Sigmoid colon (tissue), 7 donors: ENCODE measurements around the gene ALG6. TPM values are rescaled to one million over a fixed set of nuclear protein-coding genes. Genes with fewer than 3 reads are reported as not detected.

Experiments used
- DNase-seq: peaks from one replicate; pipeline ENCODE4 v3.0.0-alpha.2; 2019
- H3K27ac ChIP-seq, 4 donors: fragments of 200-600 bp; sonication (generic); one replicate each; pipeline ENCODE4 v1.5.1; 2016 to 2019; ENCODE audit warnings: mild to moderate bottlenecking in 1 of 4
- H3K27me3 ChIP-seq, 3 donors: fragments of 200-600 bp; sonication (generic); one replicate each; pipeline ENCODE4 v1.5.1; 2019; ENCODE audit warnings: mild to moderate bottlenecking in 1 of 3
- H3K36me3 ChIP-seq, 4 donors: fragments of 200-600 bp; sonication (generic); one replicate each; pipeline ENCODE4 v1.5.1; 2016 to 2019
- H3K4me1 ChIP-seq, 4 donors: fragments of 200-600 bp; sonication (generic); one replicate each; pipeline ENCODE4 v1.5.1; 2017 to 2019
- H3K4me3 ChIP-seq, 4 donors: fragments of 200-600 bp; sonication (generic); one replicate each; pipeline ENCODE4 v1.5.1; 2017 to 2019; ENCODE audit warnings: mild to moderate bottlenecking in 2 of 4, moderate library complexity in 1 of 4
- H3K9me3 ChIP-seq, 4 donors: fragments of 200-600 bp in 3 of 4; sonication (generic) in 3 of 4; one replicate each; pipeline versions ENCODE4 v1.5.1 to v1.6.1; 2013 to 2019
- CTCF ChIP-seq, 4 experiments: fragments of 450-650 bp in 3 of 4; fragments of 200-600 bp in 1 of 4; IDR thresholded peaks; one replicate each; pipeline ENCODE4 v1.5.1; 2016 to 2019; ENCODE audit warnings: antibody characterized with exemption in 4 of 4, mild to moderate bottlenecking in 3 of 4, moderate library complexity in 2 of 4
- EP300 ChIP-seq, 4 donors: sonication (generic); formaldehyde crosslinking; IDR thresholded peaks; one replicate each; pipeline ENCODE4 v1.6.1; 2017; ENCODE audit warnings: antibody characterized with exemption in 4 of 4
- POLR2A ChIP-seq, 2 donors: fragments of 450-650 bp; IDR thresholded peaks; one replicate each; pipeline ENCODE4 v1.6.1; 2016; ENCODE audit warnings: antibody characterized with exemption in 2 of 2, mild to moderate bottlenecking in 2 of 2, moderate library complexity in 2 of 2
- POLR2AphosphoS5 ChIP-seq, 4 donors: sonication (generic); formaldehyde crosslinking; IDR thresholded peaks; one replicate each; pipeline ENCODE4 v1.6.1; 2017; ENCODE audit warnings: antibody characterized with exemption in 4 of 4
- WGBS, 2 donors: extraction: QIAGEN DNeasy Blood & Tissue Kit; methylation state at CpG; one replicate each; pipeline ENCODE4 v1.1.7; 2013; 5-methylcytosine and 5-hydroxymethylcytosine counted together
- intact Hi-C: fragments of 100-400 bp; cut with DNase I; formaldehyde crosslinking; loops from one replicate; pipeline ENCODE4 v1.15.1; 2023
- polyA plus RNA-seq, 3 donors: library from polyadenylated mRNA; stranded (reverse); fragments of 200-250 nt; gene quantifications; one replicate each; pipeline ENCODE4 v1.2.3, GENCODE V29; 2013
- total RNA-seq, 4 donors: library from RNA; depleted of rRNA; stranded (reverse); fragments of >200 nt; gene quantifications; one replicate each; pipeline ENCODE4 v1.1.0, GENCODE V29; 2016
- donor health status: healthy with polysubstance abuse.
- donor health status: Bipolar disorder and iron deficiency.
- donor health status: healthy.

Gene ALG6
- total and polyA plus RNA-seq, 7 donors: 3.0 to 11.4 (median 6.3) TPM

- H3K27ac ChIP-seq: peak within 1 kb of the TSS; percentile 36 to 59 (median 54)
- TF ChIP-seq CTCF (IDR thresholded peaks at IDR 0.05) (no peak), POLR2A (IDR thresholded peaks at IDR 0.05) (no peak), EP300 (IDR thresholded peaks at IDR 0.05) (no peak), POLR2AphosphoS5 (IDR thresholded peaks at IDR 0.05) (peak; percentile 52 to 67 (median 59))
- 1% methylated on average over 85 of the region's 85 CpGs for WGBS, 2 donors
- peak within 1 kb of the TSS; percentile 31 to 54 (median 46) for H3K4me3 ChIP-seq
- H3K9me3 ChIP-seq: peaks cover 0 to 7% (median 1%) of the 10 kb centered on the region in 4 donors
- peak; percentile 85 for DNase-seq
- intact Hi-C loops: loop anchor here (2.0 to 10.0 kb wide), 3 partner anchors 44 to 478 kb away; partner anchors contain the start of gene ALG6
- peaks cover 85 to 100% (median 100%) of the 10 kb centered on the region in 3 donors for H3K27me3 ChIP-seq
- H3K4me1 ChIP-seq: peaks cover 0 to 55% (median 36%) of the 10 kb centered on the region in 4 donors
- H3K36me3 ChIP-seq: no peaks in the 10 kb centered on the region
Observed at GRCh38 chr1:63322114-63322943, 45.1 kb upstream of the ALG6 start, which contains the start of gene FOXD3. TSS of gene FOXD3 (plus strand) at chr1:63322567. CDS start at chr1:63323059, 492 bp downstream.

GRCh38 chr1:63322944-63323864 lies 44.2 kb upstream of the ALG6 start:
- Histone ChIP-seq H3K4me3 (peak overlapping the region; percentile 31 to 54 (median 46)), H3K9me3 (peaks cover 0 to 7% (median 1%) of the 10 kb centered on the region in 4 donors), H3K27me3 (peaks cover 88 to 100% (median 100%) of the 10 kb centered on the region in 3 donors), H3K27ac (peak overlapping the region; percentile 36 to 59 (median 54)), H3K4me1 (peaks cover 0 to 46% (median 28%) of the 10 kb centered on the region in 4 donors), H3K36me3 (no peaks in the 10 kb centered on the region)
- DNase-seq: peak; percentile 66
- no peak for TF ChIP-seq EP300 (IDR thresholded peaks at IDR 0.05)
- no peak for TF ChIP-seq POLR2A (IDR thresholded peaks at IDR 0.05)
- TF ChIP-seq CTCF (IDR thresholded peaks at IDR 0.05): no peak
- TF ChIP-seq POLR2AphosphoS5 (IDR thresholded peaks at IDR 0.05): no peak
- 3% methylated on average over 104 of the region's 104 CpGs for WGBS, 2 donors
- intact Hi-C loops: loop anchor here (2.0 to 10.0 kb wide), 3 partner anchors 44 to 478 kb away; partner anchors contain the start of gene ALG6

- H3K4me1 ChIP-seq: peaks cover 0 to 44% (median 27%) of the 10 kb centered on the region in 4 donors
- no peaks in the 10 kb centered on the region for H3K9me3 ChIP-seq
- intact Hi-C loops: loop anchor here (2.0 to 10.0 kb wide), 3 partner anchors 43 to 479 kb away; partner anchors contain the start of gene ALG6
- WGBS, 2 donors: 4 to 5% methylated on average over 114 of the region's 114 CpGs
- peaks cover 83 to 100% (median 100%) of the 10 kb centered on the region in 3 donors for H3K27me3 ChIP-seq
- peak overlapping the region; percentile 22 to 54 (median 46) for H3K4me3 ChIP-seq
- peak overlapping the region in 2 of 4 donors; percentile 21 to 32 for H3K27ac ChIP-seq
- no peaks in the 10 kb centered on the region for H3K36me3 ChIP-seq
- TF ChIP-seq POLR2AphosphoS5 (IDR thresholded peaks at IDR 0.05) (no peak), POLR2A (IDR thresholded peaks at IDR 0.05) (no peak), EP300 (IDR thresholded peaks at IDR 0.05) (no peak), CTCF (IDR thresholded peaks at IDR 0.05) (no peak)
- DNase-seq: no peak
Observed at GRCh38 chr1:63323865-63324778, 43.3 kb upstream of the ALG6 start.
